Hematopoietic multipotent progenitor cell treated with erythropoietin and hydrocortisone succinate and interleukin-3 and kit ligand, for 15 days (in vitro differentiated cells): ENCODE results near the gene HOXD12.

Experiments
- DNase-seq: peaks from one replicate; pipeline ENCODE4 v3.0.0-alpha.2; 2015; ENCODE audit warnings: low spot score

The HOXD12 gene

DNA sequence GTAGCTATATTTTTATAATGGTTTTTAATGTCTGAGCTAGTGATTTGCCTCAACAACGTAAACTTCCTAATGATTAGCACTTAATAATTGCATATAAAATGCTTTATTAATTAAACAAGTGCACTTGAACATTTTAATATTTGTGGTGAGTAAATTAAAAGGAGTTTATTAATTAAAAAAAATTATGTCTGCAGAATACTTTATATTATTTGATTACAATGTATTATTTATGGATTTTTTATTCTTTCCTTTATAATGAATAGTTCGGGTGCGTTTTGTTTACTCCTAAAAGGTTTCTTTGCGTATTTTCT lies 32.2 kb downstream of the HOXD12 start:
- DNase-seq: no peak

- DNase-seq: no peak
These were observed 32.9 kb downstream of the HOXD12 start for GRCh38 chr2:176132205-176133171.

GRCh38 chr2:176133389-176133788 lies 33.8 kb downstream of the HOXD12 start:
- DNase-seq: no peak

DNA sequence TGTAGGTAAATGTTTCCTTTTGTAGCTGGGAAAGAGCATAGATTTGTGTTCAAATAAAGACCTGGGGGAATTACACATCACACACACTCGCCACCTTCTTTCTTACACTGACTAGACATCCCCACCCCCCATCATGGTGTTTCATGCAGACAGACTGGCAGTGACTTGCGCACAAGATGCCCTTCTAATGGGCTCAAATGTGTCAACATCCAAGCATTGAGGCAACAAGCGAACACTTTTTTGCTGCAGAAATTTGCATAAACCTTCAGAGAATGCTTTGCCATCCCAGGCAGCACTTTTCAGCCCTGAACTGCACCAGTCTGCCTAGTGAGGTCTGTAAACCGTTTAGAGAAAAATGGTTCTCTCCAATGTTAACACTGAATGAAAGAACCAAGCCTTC lies 34.4 kb downstream of the HOXD12 start:
- DNase-seq: no peak

- DNase-seq: no peak
These were observed 35.4 kb downstream of the HOXD12 start for GRCh38 chr2:176135035-176135440.

GRCh38 chr2:176136374-176137251 lies 37.0 kb downstream of the HOXD12 start:
- DNase-seq: no peak

DNA sequence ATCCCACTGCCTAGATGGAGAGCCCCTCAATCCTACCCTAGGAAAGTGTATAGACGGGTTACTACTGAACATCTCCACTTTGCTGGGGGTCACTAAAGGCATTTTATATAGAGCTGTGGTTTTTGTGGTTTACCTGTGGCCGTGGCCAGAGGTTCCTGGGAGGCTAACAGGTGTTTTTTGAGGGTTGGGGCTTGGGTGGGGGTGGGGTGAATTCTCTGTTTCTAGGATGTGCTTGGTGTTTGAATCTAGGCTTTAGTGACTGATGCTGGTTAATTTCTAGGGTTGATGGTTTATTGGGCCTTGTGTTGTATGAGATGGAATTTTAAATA lies 37.6 kb downstream of the HOXD12 start:
- DNase-seq: no peak

- no peak for DNase-seq
These were observed 38.3 kb downstream of the HOXD12 start for GRCh38 chr2:176137906-176138305.

DNA sequence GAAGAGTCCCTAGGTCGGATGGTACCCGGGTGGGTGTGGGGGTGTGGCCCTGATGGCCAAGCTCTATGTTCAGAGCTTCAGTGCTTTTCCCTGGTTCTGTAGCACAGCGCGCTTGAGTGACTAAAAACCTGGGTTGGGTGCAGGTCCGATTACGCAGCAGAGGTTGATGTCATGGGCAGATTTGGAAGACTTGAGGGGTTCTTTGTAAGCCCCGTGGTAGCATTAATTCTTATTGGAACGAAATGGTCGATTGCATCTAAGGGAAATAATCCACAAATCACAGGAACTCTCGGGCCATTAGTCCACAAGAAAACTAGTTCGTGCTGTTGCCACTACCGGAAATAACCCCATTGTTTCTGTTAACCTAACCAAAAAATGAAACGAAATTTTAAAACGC lies 38.9 kb downstream of the HOXD12 start:
- DNase-seq: no peak

DNA sequence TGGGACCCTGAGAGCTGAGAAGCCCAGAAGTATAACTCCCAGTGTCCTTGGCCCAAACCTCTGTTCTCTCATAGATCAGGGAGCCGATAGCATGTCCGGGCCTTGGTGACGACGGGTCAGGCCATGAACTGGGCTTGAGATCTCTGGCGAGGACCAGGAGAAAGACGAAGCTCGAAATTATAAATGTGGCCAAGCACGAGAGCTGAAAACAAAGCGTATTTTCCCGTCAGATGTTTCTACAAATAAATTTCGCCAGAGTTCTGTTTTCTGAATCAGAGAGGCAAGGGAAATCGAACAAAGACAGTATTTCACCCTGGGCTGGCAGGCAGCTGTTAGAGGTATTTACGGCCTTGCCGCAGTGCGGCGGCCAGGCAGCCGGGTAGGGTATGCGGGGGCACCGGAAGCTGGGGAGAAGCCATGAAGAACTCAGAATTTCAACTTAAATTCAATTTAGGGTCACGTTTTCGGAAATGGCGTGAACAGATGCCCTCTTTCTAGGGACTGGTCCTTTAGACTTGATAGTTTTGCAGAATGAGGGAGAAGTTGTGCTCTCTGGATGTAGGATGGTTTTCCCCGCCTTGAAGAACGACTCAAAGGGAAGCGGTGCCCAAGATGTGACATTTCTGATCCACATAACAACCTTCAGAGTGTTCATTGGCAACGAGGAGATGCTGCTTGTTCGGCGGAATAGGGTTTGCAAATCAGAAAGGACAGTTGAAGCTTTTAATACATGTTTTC lies 39.5 kb downstream of the HOXD12 start:
- DNase-seq: no peak

GRCh38 chr2:176139661-176140512 lies 40.3 kb downstream of the HOXD12 start:
- no peak for DNase-seq

- DNase-seq: peak; percentile 34
These were observed 41.1 kb downstream of the HOXD12 start for GRCh38 chr2:176140513-176141317.

GRCh38 chr2:176142281-176142680 lies 42.7 kb downstream of the HOXD12 start:
- no peak for DNase-seq

- DNase-seq: no peak
These were observed 45.7 kb downstream of the HOXD12 start for GRCh38 chr2:176145085-176145969.

- DNase-seq: no peak
These were observed 46.5 kb downstream of the HOXD12 start for GRCh38 chr2:176146101-176146500.

- DNase-seq: no peak
These were observed 47.0 kb downstream of the HOXD12 start for GRCh38 chr2:176146645-176147044.

GRCh38 chr2:176147210-176147799 lies 47.7 kb downstream of the HOXD12 start:
- DNase-seq: no peak

- no peak for DNase-seq
These were observed 48.4 kb downstream of the HOXD12 start for GRCh38 chr2:176147800-176148496.
